Heart right ventricle (tissue), 16 donors: Measurements from ENCODE around the gene PPM1L. TPM values are rescaled to one million over a fixed set of nuclear protein-coding genes. Genes with fewer than 3 reads are reported as not detected.

Experiments used
- ATAC-seq, 8 donors: fragments of 200-7000 bp; cut with Tn5 transposase; one replicate each; pipeline ENCODE4 v1.9.1; 2020; ENCODE audit warnings: mild to moderate bottlenecking in 8 of 8, moderate library complexity in 8 of 8, moderate number of reproducible peaks in 1 of 8
- DNase-seq, 2 donors: peaks; one replicate each; pipeline ENCODE4 v3.0.0-alpha.2; 2020
- H3K27ac ChIP-seq, 10 donors: fragments of 200-600 bp; sonication (generic) in 2 of 10; one replicate each; pipeline versions ENCODE4 v1.5.0 to v1.8.0; 2020 to 2022; ENCODE audit warnings: mild to moderate bottlenecking in 3 of 10
- H3K27me3 ChIP-seq, 7 donors: fragments of 200-600 bp; one replicate each; pipeline ENCODE4 v1.8.0; 2021 to 2022; ENCODE audit warnings: mild to moderate bottlenecking in 2 of 7
- H3K36me3 ChIP-seq, 9 donors: fragments of 200-600 bp; sonication (generic) in 1 of 9; one replicate each; pipeline versions ENCODE4 v1.5.0 to v1.8.0; 2020 to 2022; ENCODE audit warnings: mild to moderate bottlenecking in 2 of 9
- H3K4me1 ChIP-seq, 9 donors: fragments of 200-600 bp; sonication (generic) in 1 of 9; one replicate each; pipeline versions ENCODE4 v1.5.0 to v1.8.0; 2020 to 2022; ENCODE audit warnings: mild to moderate bottlenecking in 4 of 9
- H3K4me3 ChIP-seq, 10 donors: fragments of 200-600 bp; sonication (generic) in 2 of 10; one replicate each; pipeline versions ENCODE4 v1.5.0 to v1.8.0; 2020 to 2022; ENCODE audit warnings: mild to moderate bottlenecking in 7 of 10, moderate library complexity in 2 of 10
- H3K9me3 ChIP-seq, 11 donors: fragments of 200-600 bp in 10 of 11; sonication (generic) in 2 of 11; one replicate each; pipeline versions ENCODE4 v1.5.0 to v1.8.0; 2013 to 2022; ENCODE audit warnings: mild to moderate bottlenecking in 2 of 11, control low read depth in 1 of 11, moderate library complexity in 1 of 11
- WGBS, 2 donors: extraction: QIAGEN DNeasy Blood & Tissue Kit; methylation state at CpG; one replicate each; pipeline ENCODE4 v1.1.7; 2013; ENCODE audit warnings: inconsistent platforms in 1 of 2; 5-methylcytosine and 5-hydroxymethylcytosine counted together
- intact Hi-C, 10 donors: fragments of 100-400 bp; cut with DNase I; formaldehyde crosslinking; loops; one replicate each; pipeline versions ENCODE4 v1.11.1 to v1.14.2; 2022
- polyA plus RNA-seq, 2 donors: library from polyadenylated mRNA; stranded (reverse); fragments of 200-250 nt; gene quantifications; one replicate each; pipeline ENCODE4 v1.2.3, GENCODE V29; 2013
- total RNA-seq, 10 donors: library from RNA; stranded (reverse); fragmentation: NEBNext Ultra II Directional in 3 of 10; extraction: Animal tissue kit (Norgen Biotek cat#: 25700) in 3 of 10; gene quantifications; one replicate each; pipeline versions ENCODE4 v1.2.1 to v1.2.4, GENCODE V29; 2021 to 2023
- TF ChIP-seq, protein P1 (sequence below), 9 donors: fragments of 200-600 bp; sonication (generic) in 2 of 9; IDR thresholded peaks; one replicate each; pipeline versions ENCODE4 v1.5.0 to v1.8.0; 2021 to 2022; ENCODE audit warnings: antibody characterized with exemption in 9 of 9, mild to moderate bottlenecking in 5 of 9, moderate library complexity in 1 of 9
- donor health status: Arrhythmogenic right ventricular cardiomyopathy.
- donor health status: ischemic (EF 13 %, LVEDD 7.1; RV severe dilation, severe dysfunction).
- donor health status: healthy with polysubstance abuse.
- donor health status: DM: no; HTN: yes; CAD: no.
- donor health status: DM: no; HTN: no; CAD: no.
- donor health status: ischemic (EF 25% LVEDD 6.9; RV normal size, moderate dysfunction).
- donor health status: ischemic (EF 25% LVEDD 5.7; RV mildly dilated, moderate dysfunction).
- donor health status: healthy.
- donor health status: DM: yes; HTN: yes; CAD: no.
- donor health status: Ischemic cardiomyopathy.
- donor health status: ischemic (EF 35%, LVEDD 5.7; RV mildly dilated, moderate dysfunction).
- donor health status: nonischemic (EF 11% LVEDD 7.7; RV severe dilation, severe dysfunction).
- donor health status: DM: yes; HTN: yes; CAD: no.
- donor health status: PGD.
- donor health status: ischemic (EF 29% LVEDD 5.4; RV normal size, mild dysfunction).
- donor health status: nonischemic (EF 23%, LVEDD 6.1; RV moderate dilation, normal function).

PPM1L gene
- total and polyA plus RNA-seq, 12 donors = 4.4 to 55.5 (median 37.7) TPM

GRCh38 chr3:161064413-161064812 lies 308.4 kb downstream of the PPM1L start:
- Histone ChIP-seq H3K36me3 (peaks cover 0 to 15% (median 0%) of the 10 kb centered on the region in 9 donors), H3K27me3 (no peaks in the 10 kb centered on the region), H3K4me3 (no peak overlapping the region), H3K27ac (no peak overlapping the region), H3K9me3 (no peaks in the 10 kb centered on the region), H3K4me1 (peaks cover 0 to 20% (median 7%) of the 10 kb centered on the region in 9 donors)
- ATAC-seq = no peak
- TF ChIP-seq, protein P1, sequence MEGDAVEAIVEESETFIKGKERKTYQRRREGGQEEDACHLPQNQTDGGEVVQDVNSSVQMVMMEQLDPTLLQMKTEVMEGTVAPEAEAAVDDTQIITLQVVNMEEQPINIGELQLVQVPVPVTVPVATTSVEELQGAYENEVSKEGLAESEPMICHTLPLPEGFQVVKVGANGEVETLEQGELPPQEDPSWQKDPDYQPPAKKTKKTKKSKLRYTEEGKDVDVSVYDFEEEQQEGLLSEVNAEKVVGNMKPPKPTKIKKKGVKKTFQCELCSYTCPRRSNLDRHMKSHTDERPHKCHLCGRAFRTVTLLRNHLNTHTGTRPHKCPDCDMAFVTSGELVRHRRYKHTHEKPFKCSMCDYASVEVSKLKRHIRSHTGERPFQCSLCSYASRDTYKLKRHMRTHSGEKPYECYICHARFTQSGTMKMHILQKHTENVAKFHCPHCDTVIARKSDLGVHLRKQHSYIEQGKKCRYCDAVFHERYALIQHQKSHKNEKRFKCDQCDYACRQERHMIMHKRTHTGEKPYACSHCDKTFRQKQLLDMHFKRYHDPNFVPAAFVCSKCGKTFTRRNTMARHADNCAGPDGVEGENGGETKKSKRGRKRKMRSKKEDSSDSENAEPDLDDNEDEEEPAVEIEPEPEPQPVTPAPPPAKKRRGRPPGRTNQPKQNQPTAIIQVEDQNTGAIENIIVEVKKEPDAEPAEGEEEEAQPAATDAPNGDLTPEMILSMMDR (IDR thresholded peaks at IDR 0.05) = no peak
- intact Hi-C loops = no loop called here
- WGBS, 2 donors = 86% methylated on average over 5 of the region's 5 CpGs
- DNase-seq = no peak

GRCh38 chr3:161066930-161067329 lies 310.9 kb downstream of the PPM1L start:
- 88 to 89% methylated on average over 3 of the region's 3 CpGs for WGBS, 2 donors
- no peak for DNase-seq
- Histone ChIP-seq H3K27me3 (no peaks in the 10 kb centered on the region), H3K9me3 (no peaks in the 10 kb centered on the region), H3K4me3 (no peak overlapping the region), H3K27ac (no peak overlapping the region), H3K4me1 (peaks cover 4 to 32% (median 19%) of the 10 kb centered on the region in 9 donors), H3K36me3 (peaks cover 0 to 15% (median 0%) of the 10 kb centered on the region in 9 donors)
- ATAC-seq = no peak
- TF ChIP-seq, protein P1 (IDR thresholded peaks at IDR 0.05) = no peak
- intact Hi-C loops = no loop called here

DNA sequence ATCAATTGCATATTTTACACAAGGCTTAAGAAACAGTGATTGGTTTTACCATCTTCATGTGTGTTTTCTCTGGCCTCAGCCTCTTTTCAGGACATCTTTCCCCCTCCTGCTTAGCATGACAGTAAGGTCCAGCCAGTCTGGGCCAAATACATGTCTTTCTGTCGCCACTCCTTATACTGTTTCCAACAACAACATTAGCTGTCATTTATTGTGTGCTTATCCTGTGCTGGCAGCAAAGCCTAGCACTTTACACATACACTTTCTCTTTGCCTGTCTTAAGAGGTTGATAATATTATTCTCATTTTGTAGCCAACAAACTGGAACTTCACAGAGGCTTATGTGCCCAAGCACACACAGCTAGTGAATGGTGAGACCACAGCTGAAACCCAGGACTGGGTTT lies 311.3 kb downstream of the PPM1L start:
- Histone ChIP-seq H3K27me3 (no peaks in the 10 kb centered on the region), H3K9me3 (no peaks in the 10 kb centered on the region), H3K4me3 (no peak overlapping the region), H3K36me3 (peaks cover 0 to 15% (median 0%) of the 10 kb centered on the region in 9 donors), H3K4me1 (peaks cover 4 to 34% (median 19%) of the 10 kb centered on the region in 9 donors), H3K27ac (no peak overlapping the region)
- peak in 4 of 8 donors; percentile 29 to 60 (median 50) for ATAC-seq
- WGBS, 2 donors = 38 to 48% methylated on average over 1 of the region's 1 CpG
- TF ChIP-seq, protein P1 (IDR thresholded peaks at IDR 0.05) = no peak
- no peak for DNase-seq
- intact Hi-C loops = no loop called here

- H3K27me3 ChIP-seq = no peaks in the 10 kb centered on the region
- 70 to 79% methylated on average over 5 of the region's 5 CpGs for WGBS, 2 donors
- TF ChIP-seq, protein P1 (IDR thresholded peaks at IDR 0.05) = no peak
- peaks cover 4 to 39% (median 19%) of the 10 kb centered on the region in 9 donors for H3K4me1 ChIP-seq
- H3K36me3 ChIP-seq = peaks cover 0 to 15% (median 0%) of the 10 kb centered on the region in 9 donors
- ATAC-seq = peak in 7 of 8 donors; percentile 7 to 54 (median 46)
- DNase-seq = no peak
- no peaks in the 10 kb centered on the region for H3K9me3 ChIP-seq
- H3K4me3 ChIP-seq = no peak overlapping the region
- intact Hi-C loops = no loop called here
- peak overlapping the region in 5 of 10 donors; percentile 18 to 64 (median 34) for H3K27ac ChIP-seq
Observed at GRCh38 chr3:161069511-161070251, 313.6 kb downstream of the PPM1L start.
